A673 (cell line): ENCODE measurements around the gene GPATCH3. TPM values are rescaled to one million over a fixed set of nuclear protein-coding genes. Genes with fewer than 3 reads are reported as not detected.

ENCODE experiments used
- BruUV-seq: library from RNA; stranded (reverse); fragments of 400-500 nt; replicated peaks from 2 replicates; lab custom pipeline; 2021; lab: Mats Ljungman, UMichigan
- CTCF ChIA-PET: fragments of 300-600 bp; sonication (Branson Sonifier 250); formaldehyde crosslinking; loops from one replicate; lab custom pipeline; 2022; ENCODE audit warnings: antibody characterized with exemption; lab: Charles Lee
- POLR2A ChIA-PET: fragments of 300-600 bp; sonication (Branson Sonifier 250); formaldehyde crosslinking; loops from one replicate; lab custom pipeline; 2022; ENCODE audit warnings: antibody characterized with exemption; ENCODE audit not compliant: low non-redundant PET; lab: Charles Lee
- DNase-seq: peaks from one replicate; pipeline ENCODE4 v3.0.0-alpha.2; 2015; ENCODE audit warnings: low spot score
- H3K27ac ChIP-seq: fragments of 200-600 bp; sonication (generic); 2 replicates; pipeline ENCODE4 v1.5.1; 2016; ENCODE audit warnings: mixed run types, low read depth, mild to moderate bottlenecking, mixed read lengths, antibody characterized with exemption, low read length; ENCODE audit not compliant: poor library complexity, severe bottlenecking
- H3K27me3 ChIP-seq: fragments of 200-600 bp; sonication (generic); replicated peaks from 2 replicates; pipeline ENCODE4 v1.6.1; 2017; ENCODE audit warnings: mixed run types, low read depth, mild to moderate bottlenecking, mixed read lengths, antibody characterized with exemption, low read length; ENCODE audit not compliant: insufficient read depth, poor library complexity
- H3K36me3 ChIP-seq: fragments of 200-600 bp; sonication (generic); 2 replicates; pipeline ENCODE4 v1.6.1; 2016; ENCODE audit warnings: mixed run types, mild to moderate bottlenecking, mixed read lengths, antibody characterized with exemption, low read length; ENCODE audit not compliant: insufficient read depth, poor library complexity, severe bottlenecking
- H3K4me1 ChIP-seq: fragments of 200-600 bp; sonication (generic); 2 replicates; pipeline ENCODE4 v1.6.1; 2017; ENCODE audit warnings: mixed run types, mild to moderate bottlenecking, mixed read lengths, antibody characterized with exemption, low read length; ENCODE audit not compliant: insufficient read depth, poor library complexity, severe bottlenecking
- H3K4me3 ChIP-seq: fragments of 200-600 bp; sonication (generic); 2 replicates; pipeline ENCODE4 v1.5.1; 2016; ENCODE audit warnings: low read depth, mixed run types, mild to moderate bottlenecking, mixed read lengths, low read length; ENCODE audit not compliant: poor library complexity, severe bottlenecking
- H3K9me3 ChIP-seq: fragments of 200-600 bp; sonication (generic); 2 replicates; pipeline ENCODE4 v1.6.1; 2016; ENCODE audit warnings: mixed run types, low read depth, mild to moderate bottlenecking, mixed read lengths, antibody characterized with exemption, low read length; ENCODE audit not compliant: poor library complexity, severe bottlenecking
- CTCF ChIP-seq: fragments of 300-800, 200-600 bp; sonication (generic); conservative IDR thresholded peaks from 2 replicates; pipeline ENCODE4 v1.5.1; 2017; ENCODE audit warnings: low read depth, mild to moderate bottlenecking, antibody characterized with exemption, low read length, moderate library complexity, mixed read lengths
- EZH2 ChIP-seq: fragments of 200-600 bp; sonication (generic); IDR thresholded peaks from 2 replicates; pipeline ENCODE4 v1.6.1; 2017; ENCODE audit warnings: borderline replicate concordance, low read depth, mild to moderate bottlenecking, mixed read lengths, antibody characterized with exemption, low read length; ENCODE audit not compliant: poor library complexity, severe bottlenecking
- intact Hi-C: fragments of 100-400 bp; cut with micrococcal nuclease; formaldehyde crosslinking; loops from one replicate; pipeline ENCODE4 v1.10.0; 2022; ENCODE audit not compliant: unreplicated experiment
- total RNA-seq: library from RNA; stranded (reverse); gene quantifications from 2 replicates; pipeline ENCODE4 v1.2.3, GENCODE V29; 2021

Gene GPATCH3
- total RNA-seq, 1 experiment from 2014 or later, result 19.5 TPM

- Histone ChIP-seq H3K4me3 (peak within 1 kb of the TSS; percentile 70), H3K4me1 (peaks cover 9% of the 10 kb centered on the region), H3K9me3 (no peaks in the 10 kb centered on the region), H3K27ac (peak within 1 kb of the TSS; percentile 84), H3K36me3 (peaks cover 44% of the 10 kb centered on the region), H3K27me3 (no peaks in the 10 kb centered on the region)
- BruUV-seq, result no TSS peak
- peak; percentile 88 for DNase-seq
- POLR2A ChIA-PET, result interaction anchor here (0.5 to 1.4 kb wide), 5 partner anchors 11 to 556 kb away, joined by 3 to 18 read pairs (median 8); partner anchors contain the start of gene GPATCH3
- TF ChIP-seq CTCF (no peak), EZH2 (no peak)
- CTCF ChIA-PET, result interaction anchor here (0.7 kb wide), 1 partner anchor 25 kb away, joined by 3 read pairs; no protein-coding TSS in a partner anchor
- intact Hi-C loops, result no loop called here
Measured at GRCh38 chr1:26889551-26890466, 10.5 kb downstream of the GPATCH3 start, which contains the start of gene GPN2. Gene GPN2, minus strand, starts transcription at chr1:26890283. Its CDS starts 187 bp downstream, at chr1:26890096.

- DNase-seq, result no peak
- Histone ChIP-seq H3K27me3 (no peaks in the 10 kb centered on the region), H3K4me3 (no peak overlapping the region), H3K36me3 (peaks cover 57% of the 10 kb centered on the region), H3K4me1 (peaks cover 9% of the 10 kb centered on the region), H3K9me3 (no peaks in the 10 kb centered on the region), H3K27ac (no peak overlapping the region)
- ChIA-PET POLR2A (no interaction called here), CTCF (no interaction called here)
- TF ChIP-seq EZH2 (no peak), CTCF (no peak)
- intact Hi-C loops, result no loop called here
- BruUV-seq, result no TSS peak
Measured at GRCh38 chr1:26888231-26888630, 12.0 kb downstream of the GPATCH3 start.

DNA sequence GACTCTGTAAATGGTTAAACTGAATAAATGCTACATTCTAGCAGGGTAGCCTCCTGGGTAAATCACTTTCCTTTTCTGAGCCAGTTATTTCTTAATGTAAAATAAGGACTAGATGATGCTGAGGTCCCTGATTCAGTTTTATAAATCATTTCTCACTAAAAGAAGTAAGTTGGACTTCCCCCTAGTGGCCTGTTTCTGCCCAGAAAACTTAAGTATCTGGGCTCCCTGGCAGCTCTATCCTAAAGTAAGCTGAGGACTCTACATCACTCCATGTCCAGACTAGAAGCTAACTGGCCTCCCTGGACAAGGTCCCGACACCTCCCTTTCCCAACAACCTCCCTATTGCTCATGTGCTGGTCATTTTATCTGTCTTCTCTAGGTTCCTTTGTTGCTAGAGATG lies 13.1 kb downstream of the GPATCH3 start:
- DNase-seq, result peak; percentile 48
- no peaks in the 10 kb centered on the region for H3K9me3 ChIP-seq
- peaks cover 57% of the 10 kb centered on the region for H3K36me3 ChIP-seq
- ChIA-PET CTCF (interaction anchor here (0.7 to 1.3 kb wide), 3 partner anchors 10 to 671 kb away, joined by 3 to 6 read pairs (median 3); no protein-coding TSS in a partner anchor), POLR2A (no interaction called here)
- no peak overlapping the region for H3K4me3 ChIP-seq
- no peak overlapping the region for H3K27ac ChIP-seq
- peak; percentile 50 for TF ChIP-seq CTCF
- TF ChIP-seq EZH2, result no peak
- H3K27me3 ChIP-seq, result no peaks in the 10 kb centered on the region
- intact Hi-C loops, result no loop called here
- peaks cover 9% of the 10 kb centered on the region for H3K4me1 ChIP-seq
- no TSS peak for BruUV-seq
